Measurements from ENCODE around the gene STING1.

GRCh38 chr5:139514486-139514856 is 31.9 kb upstream of the STING1 start:
- TF ChIP-seq, protein P1, sequence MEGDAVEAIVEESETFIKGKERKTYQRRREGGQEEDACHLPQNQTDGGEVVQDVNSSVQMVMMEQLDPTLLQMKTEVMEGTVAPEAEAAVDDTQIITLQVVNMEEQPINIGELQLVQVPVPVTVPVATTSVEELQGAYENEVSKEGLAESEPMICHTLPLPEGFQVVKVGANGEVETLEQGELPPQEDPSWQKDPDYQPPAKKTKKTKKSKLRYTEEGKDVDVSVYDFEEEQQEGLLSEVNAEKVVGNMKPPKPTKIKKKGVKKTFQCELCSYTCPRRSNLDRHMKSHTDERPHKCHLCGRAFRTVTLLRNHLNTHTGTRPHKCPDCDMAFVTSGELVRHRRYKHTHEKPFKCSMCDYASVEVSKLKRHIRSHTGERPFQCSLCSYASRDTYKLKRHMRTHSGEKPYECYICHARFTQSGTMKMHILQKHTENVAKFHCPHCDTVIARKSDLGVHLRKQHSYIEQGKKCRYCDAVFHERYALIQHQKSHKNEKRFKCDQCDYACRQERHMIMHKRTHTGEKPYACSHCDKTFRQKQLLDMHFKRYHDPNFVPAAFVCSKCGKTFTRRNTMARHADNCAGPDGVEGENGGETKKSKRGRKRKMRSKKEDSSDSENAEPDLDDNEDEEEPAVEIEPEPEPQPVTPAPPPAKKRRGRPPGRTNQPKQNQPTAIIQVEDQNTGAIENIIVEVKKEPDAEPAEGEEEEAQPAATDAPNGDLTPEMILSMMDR (IDR thresholded peaks at IDR 0.05; ENCODE audit: poor library complexity) = no peak
- no peak for TF ChIP-seq EZH2phosphoT487 (IDR thresholded peaks at IDR 0.05; ENCODE audit: low read depth, severe bottlenecking, unreplicated experiment)

All from hepatocyte (in vitro differentiated cells).